GM18526 (cell line): ENCODE results near the gene HSD17B1.
A peak's percentile ranks its signal among the peaks of the same experiment; 100 is the strongest.

Experiments used
- POLR2A ChIP-seq: IDR thresholded peaks from 3 replicates; pipeline ENCODE4 v1.6.1; 2011; ENCODE audit not compliant: insufficient read length; ENCODE audit errors: extremely low read depth

Gene HSD17B1

GRCh38 chr17:42554250-42555121 lies 1.8 kb downstream of the HSD17B1 start:
- TF ChIP-seq POLR2A: peak; percentile 78

DNA sequence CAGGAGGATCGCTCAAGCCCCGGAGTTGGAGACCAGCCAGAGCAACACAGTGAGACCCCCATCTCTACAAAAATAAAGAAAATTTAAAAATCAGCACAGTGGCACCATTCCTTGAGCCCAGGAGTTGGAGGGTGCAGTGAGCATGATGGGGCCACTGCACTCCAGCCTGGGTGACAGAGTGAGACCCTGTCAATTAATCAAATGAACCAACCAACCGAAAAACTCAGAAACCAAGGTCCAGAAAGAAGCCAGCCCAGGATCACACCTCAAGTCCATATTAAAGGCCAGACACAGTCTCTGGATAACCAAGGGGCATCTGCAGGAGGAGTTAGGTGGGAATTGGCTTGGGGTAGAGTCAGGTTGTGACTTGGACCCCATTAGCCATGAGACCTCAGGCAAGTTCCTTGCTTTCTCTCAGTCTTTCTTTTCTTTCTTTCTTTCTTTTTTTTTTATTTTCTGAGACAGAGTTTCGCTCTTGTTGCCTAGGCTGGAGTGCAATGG lies 2.4 kb downstream of the HSD17B1 start:
- no peak for TF ChIP-seq POLR2A

DNA sequence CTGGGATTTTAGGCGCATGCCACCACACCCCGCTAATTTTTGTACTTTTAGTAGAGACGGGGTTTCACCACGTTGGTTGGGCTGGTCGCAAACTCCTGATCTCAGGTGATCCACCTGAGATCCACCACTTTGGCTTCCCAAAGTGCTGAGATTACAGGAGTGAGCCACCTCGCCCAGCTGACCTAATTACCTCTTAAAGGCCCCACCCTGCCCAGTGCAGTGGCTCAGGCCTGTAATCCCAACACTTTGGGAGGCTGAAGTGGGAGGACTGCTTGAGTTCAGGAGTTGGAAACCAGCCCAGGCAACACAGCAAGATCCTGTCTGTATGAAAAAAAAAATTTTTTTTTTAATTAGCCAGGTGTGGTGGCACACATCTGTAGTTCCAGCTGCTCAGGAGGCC lies 6.4 kb downstream of the HSD17B1 start:
- no peak for TF ChIP-seq POLR2A

- TF ChIP-seq POLR2A: no peak
These were observed 7.5 kb downstream of the HSD17B1 start for GRCh38 chr17:42560246-42560645.

GRCh38 chr17:42561897-42562387 lies 9.2 kb downstream of the HSD17B1 start, which contains the start of gene COASY:
Gene COASY (plus strand): TSS chr17:42562148. CDS start chr17:42562623, 475 bp downstream.
- peak; percentile 74 for TF ChIP-seq POLR2A

GRCh38 chr17:42562388-42563142 lies 9.8 kb downstream of the HSD17B1 start:
- no peak for TF ChIP-seq POLR2A

GRCh38 chr17:42563143-42563509 lies 10.4 kb downstream of the HSD17B1 start:
- TF ChIP-seq POLR2A: no peak

GRCh38 chr17:42563543-42563942 lies 10.8 kb downstream of the HSD17B1 start:
- no peak for TF ChIP-seq POLR2A

- no peak for TF ChIP-seq POLR2A
These were observed 11.2 kb downstream of the HSD17B1 start for GRCh38 chr17:42563950-42564349.

- no peak for TF ChIP-seq POLR2A
These were observed 12.2 kb downstream of the HSD17B1 start for GRCh38 chr17:42564815-42565522.

DNA sequence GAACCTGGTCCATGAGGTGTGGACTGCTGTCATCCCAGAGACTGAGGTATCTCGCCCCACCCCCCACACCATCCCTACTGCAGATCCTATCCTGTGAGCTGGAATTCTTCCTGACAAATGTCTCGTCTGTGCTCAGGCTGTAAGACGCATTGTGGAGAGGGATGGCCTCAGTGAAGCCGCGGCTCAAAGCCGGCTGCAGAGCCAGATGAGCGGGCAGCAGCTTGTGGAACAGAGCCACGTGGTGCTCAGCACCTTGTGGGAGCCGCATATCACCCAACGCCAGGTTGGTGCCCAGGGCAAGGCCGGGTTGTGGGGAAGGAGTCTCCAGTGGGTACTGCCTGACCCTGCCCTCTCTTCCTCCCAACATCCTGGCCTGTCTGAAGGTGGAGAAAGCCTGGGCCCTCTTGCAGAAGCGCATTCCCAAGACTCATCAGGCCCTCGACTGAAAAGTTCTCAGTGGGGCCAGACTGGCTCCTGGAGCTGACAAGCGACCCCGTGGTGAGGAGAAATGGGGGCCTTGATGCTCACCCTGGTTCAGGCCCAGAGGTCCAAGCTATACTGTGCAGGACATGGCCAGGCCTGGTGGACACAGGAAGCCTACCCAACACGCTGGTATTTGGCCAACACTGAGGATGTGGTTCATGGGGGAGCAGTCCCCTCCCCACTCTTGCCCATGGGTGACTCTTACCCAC lies 12.9 kb downstream of the HSD17B1 start:
- TF ChIP-seq POLR2A: no peak

- TF ChIP-seq POLR2A: no peak
These were observed 13.6 kb downstream of the HSD17B1 start for GRCh38 chr17:42566215-42566882.

GRCh38 chr17:42566883-42567573 lies 14.3 kb downstream of the HSD17B1 start, which contains the start of gene MLX:
Gene MLX (plus strand): TSS chr17:42567100. CDS start chr17:42567125, 25 bp downstream.
- TF ChIP-seq POLR2A: peak; percentile 73

- no peak for TF ChIP-seq POLR2A
These were observed 15.8 kb downstream of the HSD17B1 start for GRCh38 chr17:42568341-42569111.
